Adrenal gland (tissue), 5 donors: ENCODE data around the gene CRACR2B.

ENCODE experiments used
- POLR2A ChIP-seq, 2 donors: fragments of 450-650 bp; IDR thresholded peaks; one replicate each; pipeline ENCODE4 v1.6.1; 2017; ENCODE audit warnings: antibody characterized with exemption in 2 of 2, mild to moderate bottlenecking in 2 of 2, moderate library complexity in 1 of 2
- TF ChIP-seq, protein P1 (sequence below), 6 experiments: fragments of 450-650 bp in 4 of 6; fragments of 200-600 bp in 2 of 6; sonication (generic) in 1 of 6; IDR thresholded peaks; 1 replicate in 5 of 6; 2 replicates in 1 of 6; pipeline versions ENCODE4 v1.5.1 to v1.8.0; 2016 to 2021; ENCODE audit warnings: antibody characterized with exemption in 6 of 6, mild to moderate bottlenecking in 2 of 6, moderate library complexity in 1 of 6
- donor health status: DM: no; HTN: no; CAD: no.

DNA sequence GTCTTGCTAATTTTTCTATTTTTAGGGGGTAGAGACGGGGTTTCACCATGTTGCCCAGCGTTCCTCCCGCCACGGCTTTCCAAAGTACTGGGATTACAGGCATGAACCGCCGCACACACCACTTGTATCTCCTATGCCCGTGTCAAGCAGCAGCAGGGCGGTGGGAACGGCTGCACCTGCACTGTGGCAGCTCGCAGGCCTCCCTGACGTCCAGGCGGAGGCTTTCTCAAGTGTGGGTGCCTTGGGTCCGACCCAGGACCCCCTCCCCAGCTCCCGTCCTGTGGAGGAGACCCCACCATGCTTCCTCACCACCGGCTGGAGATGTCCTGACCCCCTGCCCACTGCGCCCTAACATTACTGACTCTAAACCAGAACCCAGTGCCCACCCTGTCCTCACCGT lies 40.7 kb downstream of the CRACR2B start:
- TF ChIP-seq, protein P1, sequence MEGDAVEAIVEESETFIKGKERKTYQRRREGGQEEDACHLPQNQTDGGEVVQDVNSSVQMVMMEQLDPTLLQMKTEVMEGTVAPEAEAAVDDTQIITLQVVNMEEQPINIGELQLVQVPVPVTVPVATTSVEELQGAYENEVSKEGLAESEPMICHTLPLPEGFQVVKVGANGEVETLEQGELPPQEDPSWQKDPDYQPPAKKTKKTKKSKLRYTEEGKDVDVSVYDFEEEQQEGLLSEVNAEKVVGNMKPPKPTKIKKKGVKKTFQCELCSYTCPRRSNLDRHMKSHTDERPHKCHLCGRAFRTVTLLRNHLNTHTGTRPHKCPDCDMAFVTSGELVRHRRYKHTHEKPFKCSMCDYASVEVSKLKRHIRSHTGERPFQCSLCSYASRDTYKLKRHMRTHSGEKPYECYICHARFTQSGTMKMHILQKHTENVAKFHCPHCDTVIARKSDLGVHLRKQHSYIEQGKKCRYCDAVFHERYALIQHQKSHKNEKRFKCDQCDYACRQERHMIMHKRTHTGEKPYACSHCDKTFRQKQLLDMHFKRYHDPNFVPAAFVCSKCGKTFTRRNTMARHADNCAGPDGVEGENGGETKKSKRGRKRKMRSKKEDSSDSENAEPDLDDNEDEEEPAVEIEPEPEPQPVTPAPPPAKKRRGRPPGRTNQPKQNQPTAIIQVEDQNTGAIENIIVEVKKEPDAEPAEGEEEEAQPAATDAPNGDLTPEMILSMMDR (IDR thresholded peaks at IDR 0.05) = no peak
- TF ChIP-seq POLR2A (IDR thresholded peaks at IDR 0.05) = no peak
